Mucosa of gallbladder (tissue), 1 donor: ENCODE data around the gene ROS1. TPM values are rescaled to one million over a fixed set of nuclear protein-coding genes. Genes with fewer than 3 reads are reported as not detected.
A peak's percentile ranks its signal among the peaks of the same experiment; 100 is the strongest.
"Not testable (repeated sequence)": the region's sequence is repeated elsewhere in the genome, so short reads cannot be mapped to it uniquely, and the experiment has no call there.

ENCODE experiments used
- DNase-seq: peaks from one replicate; pipeline ENCODE4 v3.0.0-alpha.2; 2020; ENCODE audit warnings: low spot score
- total RNA-seq: library from RNA; stranded (reverse); gene quantifications from one replicate; pipeline ENCODE4 v1.2.1, GENCODE V29; 2021
- donor health status: DM: no; HTN: no; CAD: no.

Gene ROS1
- total RNA-seq, result 0.12 TPM

- DNase-seq, result no peak
Observed at GRCh38 chr6:117425431-117426153, at the start of gene ROS1. TSS of gene ROS1 (minus strand) at chr6:117425942. CDS start at chr6:117425656, 286 bp downstream.

GRCh38 chr6:117473401-117473800, 47.7 kb upstream of the ROS1 start:
- DNase-seq, result no peak

GRCh38 chr6:117472667-117473066, 46.9 kb upstream of the ROS1 start:
- no peak for DNase-seq

- no peak for DNase-seq
Observed at GRCh38 chr6:117469791-117470190, 44.0 kb upstream of the ROS1 start.

GRCh38 chr6:117469356-117469755, 43.6 kb upstream of the ROS1 start:
- no peak for DNase-seq

- DNase-seq, result not testable (repeated sequence)
Observed at GRCh38 chr6:117468527-117468926, 42.8 kb upstream of the ROS1 start.

- no peak for DNase-seq
Observed at GRCh38 chr6:117467876-117468275, 42.1 kb upstream of the ROS1 start.

GRCh38 chr6:117465691-117466090, 39.9 kb upstream of the ROS1 start:
- no peak for DNase-seq

- DNase-seq, result no peak
Observed at GRCh38 chr6:117464700-117465099, 39.0 kb upstream of the ROS1 start.

DNA sequence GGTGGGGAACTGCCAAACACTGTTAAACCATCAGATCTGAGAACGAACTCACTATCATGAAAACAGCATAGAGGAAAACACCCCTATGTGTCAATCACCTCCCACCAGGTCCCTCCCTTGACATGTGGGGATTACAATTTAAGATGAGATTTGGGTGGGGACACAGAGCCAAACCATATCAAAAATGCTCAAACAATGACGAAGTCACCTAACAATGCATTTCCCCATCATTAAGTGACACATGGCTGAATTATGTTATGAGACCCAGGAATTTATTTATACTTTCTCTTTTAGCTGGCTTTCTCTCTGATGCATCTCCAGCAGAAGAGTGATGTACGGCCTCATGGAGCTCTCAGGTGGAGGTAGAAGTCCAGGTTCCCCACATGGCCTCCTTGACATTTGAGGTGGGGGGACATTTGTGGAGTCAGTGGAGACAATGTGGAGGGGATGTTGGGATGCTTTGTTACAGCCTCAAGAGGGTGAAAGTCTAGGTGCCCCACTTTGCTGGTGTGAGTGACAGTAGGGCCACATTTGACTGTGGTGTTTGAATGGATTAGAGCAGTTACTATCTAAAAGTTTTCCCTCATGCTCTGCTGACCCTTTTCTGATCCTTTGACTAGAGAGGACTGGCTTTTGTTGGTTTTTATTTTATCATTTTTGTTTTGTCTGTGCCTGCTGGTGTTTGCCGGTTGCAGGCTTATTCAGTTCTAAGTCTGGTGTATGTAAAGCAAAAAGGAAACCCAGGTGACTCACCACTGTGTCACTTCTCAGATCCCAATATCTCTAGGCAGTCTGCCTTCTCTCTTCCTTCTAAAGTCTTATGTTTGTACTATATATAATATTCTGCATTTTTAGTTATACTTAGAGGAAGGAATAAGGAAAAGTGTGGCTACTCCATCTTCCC, 38.3 kb upstream of the ROS1 start:
- DNase-seq, result no peak

DNA sequence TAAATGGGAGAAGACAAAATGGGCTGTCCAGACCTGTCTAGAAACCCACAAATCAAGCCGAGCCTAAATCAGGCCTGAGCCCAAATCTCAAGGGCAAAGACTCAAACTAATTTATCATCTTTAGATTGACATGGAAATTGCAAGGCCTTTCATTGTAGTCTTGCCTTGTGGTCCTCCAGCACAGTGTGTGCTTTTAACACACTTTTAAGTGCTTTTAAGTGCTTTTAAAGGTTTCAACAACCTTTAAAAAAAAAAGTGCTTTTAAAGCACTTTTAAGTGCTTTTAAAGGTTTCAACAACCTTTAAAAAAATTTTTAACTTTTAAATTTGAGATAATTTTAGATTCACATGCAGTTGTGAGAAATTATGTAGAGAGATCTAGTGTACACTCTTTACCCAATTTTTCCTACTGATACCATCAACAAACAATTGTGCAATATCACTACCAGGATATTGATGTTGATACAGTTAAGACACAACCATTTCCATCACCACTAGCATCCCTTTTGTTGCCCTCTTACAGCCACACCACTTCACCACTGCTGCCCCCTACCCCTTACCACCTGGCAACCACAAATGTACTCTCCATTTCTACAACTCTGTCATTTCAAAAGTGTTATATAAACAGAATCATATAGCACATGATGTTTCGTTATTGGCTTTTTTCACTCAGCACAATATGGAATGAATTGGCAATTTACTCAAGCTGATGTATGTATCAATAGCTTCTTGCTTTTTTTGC, 33.6 kb upstream of the ROS1 start:
- DNase-seq, result no peak

DNA sequence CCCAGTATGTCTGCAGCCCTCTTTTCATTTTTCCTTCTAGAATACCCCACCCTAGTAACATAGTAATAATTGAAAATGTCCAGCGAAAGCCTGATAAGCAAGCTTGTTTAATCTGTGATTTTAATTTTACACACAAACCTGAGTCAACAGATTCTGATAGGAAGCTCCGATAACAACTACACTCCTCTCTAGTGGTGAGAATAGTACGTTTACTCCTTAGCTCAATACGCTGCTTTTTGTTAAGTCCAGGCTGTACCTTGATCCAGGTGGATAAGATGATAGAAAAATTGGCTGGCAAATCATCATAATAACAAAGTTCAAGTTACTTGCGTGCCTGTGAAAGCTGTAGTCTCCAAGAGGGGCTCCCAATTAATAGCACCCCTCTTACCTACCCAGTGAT, 31.3 kb upstream of the ROS1 start:
- no peak for DNase-seq

DNA sequence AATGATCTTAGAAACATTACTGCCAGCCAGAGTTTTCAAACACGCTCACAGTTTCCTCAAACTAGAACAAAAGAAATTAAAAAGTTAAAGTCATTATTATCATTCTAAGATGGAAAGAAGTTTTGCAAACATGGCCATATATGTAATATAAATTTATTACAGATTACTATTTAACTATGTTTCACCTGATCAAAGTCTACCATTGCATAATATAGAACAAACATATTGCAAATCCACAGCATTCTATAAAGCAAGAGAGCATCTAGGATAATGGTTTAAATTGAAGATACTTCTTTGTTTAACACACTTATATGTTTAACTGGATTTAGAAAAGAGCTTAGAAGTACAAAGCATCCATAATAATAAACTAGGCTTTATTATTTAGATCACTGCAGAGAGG, 30.5 kb upstream of the ROS1 start:
- DNase-seq, result no peak

- DNase-seq, result no peak
Observed at GRCh38 chr6:117451671-117452070, 25.9 kb upstream of the ROS1 start.

DNA sequence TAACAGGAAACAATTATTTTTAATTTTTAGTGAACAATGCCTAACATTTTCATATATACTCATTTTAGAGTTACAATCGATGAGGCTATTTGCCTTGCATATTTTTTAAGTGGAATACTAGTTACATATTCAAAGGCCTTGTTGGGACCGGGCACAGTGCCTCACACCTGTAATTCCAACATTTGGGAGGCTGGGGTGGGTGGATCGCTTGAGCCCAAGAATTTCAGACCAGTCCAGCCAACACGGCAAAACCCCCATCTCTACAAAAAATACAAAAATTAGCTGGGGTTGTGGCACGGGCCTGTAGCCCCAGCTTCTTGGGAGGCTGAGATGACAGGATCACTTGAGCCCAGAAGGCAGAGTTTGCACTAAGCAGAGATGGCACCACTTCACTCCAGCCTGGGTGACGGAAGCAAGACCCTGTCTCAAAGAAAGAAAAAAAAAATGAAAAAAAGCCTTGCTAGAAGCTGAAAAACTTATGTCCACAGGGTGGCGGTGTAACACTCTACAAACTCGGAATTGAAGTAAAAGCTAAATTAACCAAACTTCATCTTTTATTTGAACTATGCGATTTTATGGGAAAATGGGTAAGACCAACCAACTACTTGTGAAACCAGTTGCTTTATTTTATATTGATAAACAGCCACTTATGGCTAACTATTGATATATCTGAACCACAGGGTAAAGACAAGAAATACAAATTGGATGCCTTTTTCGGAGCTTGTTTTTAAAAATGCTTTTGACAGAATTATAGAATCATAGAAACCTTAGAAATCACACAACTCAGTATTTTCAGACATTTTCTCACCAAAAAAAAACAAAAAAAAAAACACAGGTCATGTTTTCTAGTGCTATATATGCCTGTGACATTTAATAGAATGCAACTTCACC, 24.1 kb upstream of the ROS1 start:
- peak; percentile 65 for DNase-seq

- DNase-seq, result no peak
Observed at GRCh38 chr6:117448732-117449485, 23.2 kb upstream of the ROS1 start.

DNA sequence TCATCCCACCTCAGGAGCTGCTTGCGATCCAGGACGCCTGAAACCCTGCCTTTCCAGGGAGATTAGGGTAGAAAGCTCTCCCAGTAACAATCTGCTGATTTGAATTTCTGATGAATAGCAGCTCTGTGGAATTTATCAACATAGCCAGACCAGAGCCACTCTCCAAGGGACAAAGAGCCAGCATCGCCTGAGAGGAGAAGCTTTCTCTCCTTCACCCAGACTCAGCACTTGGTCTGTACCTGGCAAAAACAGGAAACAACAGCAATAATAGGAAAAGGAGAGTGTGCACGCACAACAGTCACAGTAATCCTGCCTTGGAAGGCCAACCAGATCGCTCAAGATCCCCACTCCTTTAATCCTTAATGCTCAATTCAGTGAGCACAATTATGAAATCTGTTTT, 22.3 kb upstream of the ROS1 start:
- no peak for DNase-seq

DNA sequence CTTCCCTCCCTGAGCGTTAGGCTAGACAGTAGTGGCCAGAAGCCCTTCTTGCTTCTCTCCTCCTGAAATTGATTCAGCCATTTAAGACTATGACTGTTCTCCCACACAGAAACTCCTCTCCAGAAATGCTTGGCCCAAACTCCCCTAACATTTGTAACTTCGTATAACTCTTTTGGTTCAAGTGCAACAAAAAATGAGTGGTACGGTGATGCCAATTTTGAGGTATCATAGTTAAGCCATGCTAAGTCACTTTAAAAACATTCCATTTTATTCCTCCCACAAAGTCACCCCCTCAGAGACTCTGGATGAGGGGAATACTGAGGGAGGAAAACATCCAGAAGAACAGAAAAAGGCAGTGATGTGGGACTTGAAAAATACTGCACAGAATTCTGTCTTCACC, 21.1 kb upstream of the ROS1 start:
- DNase-seq, result no peak

DNA sequence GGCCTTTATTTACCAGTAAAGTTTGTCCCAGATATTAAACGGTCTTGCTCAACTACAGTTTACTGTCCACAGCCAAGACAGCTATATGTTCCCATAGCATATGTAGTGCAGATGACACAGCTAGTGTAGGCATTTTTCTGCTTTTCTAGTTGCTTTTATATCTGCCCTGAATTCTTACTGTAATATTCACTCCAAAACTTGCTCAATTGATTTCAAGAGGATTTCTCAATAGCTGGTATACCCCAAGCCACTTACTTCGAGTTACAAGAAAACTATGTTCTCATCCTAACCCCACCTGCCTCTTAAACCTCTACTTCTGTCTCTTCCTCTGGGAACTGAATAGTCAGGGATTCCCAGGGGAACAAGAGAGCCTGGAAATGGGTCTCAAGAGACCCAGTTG, 18.9 kb upstream of the ROS1 start:
- DNase-seq, result no peak

DNA sequence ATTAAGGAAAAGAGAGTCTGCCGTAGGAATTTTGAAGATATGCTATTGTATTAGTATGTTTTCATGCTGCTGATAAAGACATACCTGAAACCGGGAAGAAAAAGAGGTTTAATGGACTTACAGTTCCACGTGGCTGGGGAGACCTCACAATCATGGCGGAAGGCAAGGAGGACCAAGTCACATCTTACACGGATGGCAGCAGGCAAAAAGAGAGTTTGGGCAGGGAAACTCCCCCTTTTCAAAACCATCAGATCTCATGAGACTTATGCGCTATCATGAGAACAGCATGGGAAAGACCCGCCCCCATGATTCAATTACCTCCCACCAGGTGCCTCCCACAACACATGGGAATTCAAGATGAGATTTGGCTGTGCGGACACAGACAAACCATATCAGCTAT, 16.6 kb upstream of the ROS1 start:
- DNase-seq, result not testable (repeated sequence)

DNA sequence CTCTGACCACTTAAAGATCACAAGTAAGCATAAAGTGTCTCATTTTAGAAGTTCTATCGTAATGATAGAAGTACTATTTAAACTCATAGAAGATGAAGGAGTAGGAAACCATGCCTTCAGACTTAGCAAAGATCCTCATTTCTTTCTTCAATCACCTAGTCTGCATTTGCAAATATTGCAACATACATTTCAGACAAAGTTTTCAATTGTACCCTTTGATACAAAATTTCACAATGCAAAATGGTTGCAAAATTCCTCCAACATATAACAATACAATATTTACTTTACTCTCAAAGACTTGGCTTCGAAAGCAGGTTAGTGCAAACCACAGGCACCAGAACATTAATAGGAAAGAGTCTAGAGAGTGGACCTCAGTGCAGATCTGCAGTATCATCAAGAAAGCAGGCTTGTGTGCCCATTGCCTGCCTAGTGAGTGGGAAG, 16.1 kb upstream of the ROS1 start:
- no peak for DNase-seq
